PC-3 (cell line): ENCODE measurements around the gene ARHGEF11. TPM values are rescaled to one million over a fixed set of nuclear protein-coding genes. Genes with fewer than 3 reads are reported as not detected.

Experiments
- ATAC-seq: fragments of 200-7000 bp; cut with Tn5 transposase; 2 replicates; pipeline ENCODE4 v1.9.1; 2020; ENCODE audit warnings: mild to moderate bottlenecking, moderate library complexity
- BruUV-seq: library from RNA; stranded (reverse); fragments of 400-500 nt; replicated peaks from 2 replicates; lab custom pipeline; 2021; lab: Mats Ljungman, UMichigan
- CTCF ChIA-PET: fragments of 300-600 bp; sonication (Branson Sonifier 250); formaldehyde crosslinking; loops from one replicate; lab custom pipeline; 2022; ENCODE audit warnings: antibody characterized with exemption; lab: Charles Lee
- POLR2A ChIA-PET: fragments of 300-600 bp; sonication (Branson Sonifier 250); formaldehyde crosslinking; loops from one replicate; lab custom pipeline; 2022; ENCODE audit warnings: antibody characterized with exemption; ENCODE audit not compliant: unreplicated experiment; lab: Charles Lee
- DNase-seq: peaks from one replicate; pipeline ENCODE4 v3.0.0-alpha.2; 2015
- H2AFZ ChIP-seq: fragments of 300-600 bp; sonication (generic); 2 replicates; pipeline ENCODE4 v1.6.0; 2016; ENCODE audit warnings: antibody characterized with exemption, low read length
- H3F3A ChIP-seq: fragments of 300-600 bp; sonication (generic); one replicate; pipeline ENCODE4 v1.6.0; 2017; ENCODE audit warnings: antibody characterized with exemption, low read length, control low read depth, mild to moderate bottlenecking; ENCODE audit not compliant: unreplicated experiment
- H3K27ac ChIP-seq: fragments of 300-600 bp; sonication (generic); 2 replicates; pipeline ENCODE4 v1.5.1; 2016; ENCODE audit warnings: mild to moderate bottlenecking, low read length
- H3K27me3 ChIP-seq: fragments of 300-600 bp; sonication (generic); 2 replicates; pipeline ENCODE4 v1.6.1; 2016; ENCODE audit warnings: low read length, mixed read lengths
- H3K36me3 ChIP-seq: fragments of 300-600 bp; sonication (generic); 2 replicates; pipeline ENCODE4 v1.6.1; 2016; ENCODE audit warnings: low read depth, mixed run types, low read length, mixed read lengths
- H3K4me1 ChIP-seq: fragments of 300-600 bp; sonication (generic); 2 replicates; pipeline ENCODE4 v1.5.1; 2016; ENCODE audit warnings: low read length; ENCODE audit not compliant: insufficient read depth
- H3K4me2 ChIP-seq: fragments of 300-600 bp; sonication (generic); 2 replicates; pipeline ENCODE4 v1.6.0; 2016; ENCODE audit warnings: low read length
- H3K4me3 ChIP-seq: fragments of 300-600 bp; sonication (generic); 2 replicates; pipeline ENCODE4 v1.5.1; 2016; ENCODE audit warnings: mild to moderate bottlenecking, low read length, mixed read lengths
- H3K79me2 ChIP-seq: fragments of 300-600 bp; sonication (generic); 2 replicates; pipeline ENCODE4 v1.6.1; 2017; ENCODE audit warnings: low read length, mixed read lengths
- H3K9ac ChIP-seq: fragments of 300-600 bp; sonication (generic); 2 replicates; pipeline ENCODE4 v1.6.0; 2016; ENCODE audit warnings: mild to moderate bottlenecking, low read length
- H3K9me2 ChIP-seq: fragments of 300-600 bp; sonication (generic); replicated peaks from 2 replicates; pipeline ENCODE4 v1.6.1; 2016; ENCODE audit warnings: mixed run types, low read length, mixed read lengths
- H3K9me3 ChIP-seq: fragments of 300-600 bp; sonication (generic); 2 replicates; pipeline ENCODE4 v1.6.1; 2016; ENCODE audit warnings: low read length, mixed read lengths
- H4K20me1 ChIP-seq: fragments of 300-600 bp; sonication (generic); 2 replicates; pipeline ENCODE4 v1.6.1; 2016; ENCODE audit warnings: low read length, mixed read lengths
- EZH2 ChIP-seq: fragments of 300-600 bp; sonication (generic); IDR thresholded peaks from one replicate; pipeline ENCODE4 v1.6.1; 2017; ENCODE audit warnings: antibody characterized with exemption, mild to moderate bottlenecking, low read length; ENCODE audit not compliant: unreplicated experiment
- EZH2phosphoT487 ChIP-seq: fragments of 300-600 bp; sonication (generic); IDR thresholded peaks from 2 replicates; pipeline ENCODE4 v1.6.1; 2018; ENCODE audit warnings: mild to moderate bottlenecking, antibody characterized with exemption, low read length, borderline replicate concordance
- intact Hi-C: fragments of 100-400 bp; cut with micrococcal nuclease; formaldehyde crosslinking; loops from 2 replicates; pipeline ENCODE4 v1.9.0; 2023
- total RNA-seq: library from RNA; depleted of rRNA; stranded (reverse); fragments of >200 nt; gene quantifications from 2 replicates; pipeline ENCODE4 v1.2.3, GENCODE V29; 2014
- TF ChIP-seq, protein P1 (sequence below): fragments of 300-600 bp; sonication (generic); conservative IDR thresholded peaks from 2 replicates; pipeline ENCODE4 v1.5.1; 2017; ENCODE audit warnings: antibody characterized with exemption, low read depth, mild to moderate bottlenecking, low read length

Gene ARHGEF11
- total RNA-seq, 1 experiment from 2014 or later = 31.1 TPM

DNA sequence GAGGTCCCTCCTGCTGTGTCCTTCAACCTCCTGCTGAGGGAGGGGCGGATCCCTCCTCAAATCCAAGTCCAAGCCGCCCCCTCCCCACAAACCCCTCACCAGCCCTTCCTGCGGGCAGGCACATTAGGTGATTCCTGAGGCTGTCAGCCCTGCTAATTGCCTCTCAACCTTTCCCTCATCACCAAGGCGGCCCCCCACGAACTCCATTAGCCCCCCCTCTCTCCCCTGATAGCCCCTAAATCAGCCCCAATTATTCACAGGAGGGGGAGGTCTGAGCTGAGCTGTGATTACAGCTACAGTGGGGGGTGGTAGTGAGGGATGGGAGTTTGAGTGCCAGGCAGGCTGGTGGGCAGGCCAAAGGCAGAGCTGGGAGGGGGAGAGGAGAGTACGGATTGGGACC lies 157.8 kb downstream of the ARHGEF11 start:
- Histone ChIP-seq H3K9ac (no peak overlapping the region), H3K27me3 (no peaks in the 10 kb centered on the region), H3K27ac (no peak overlapping the region), H2AFZ (no peak overlapping the region), H3K4me3 (no peak overlapping the region), H3K36me3 (no peaks in the 10 kb centered on the region), H3K9me2 (no peaks in the 10 kb centered on the region), H3K9me3 (no peaks in the 10 kb centered on the region), H3K4me2 (no peak overlapping the region), H3F3A (no peaks in the 10 kb centered on the region), H3K79me2 (no peaks in the 10 kb centered on the region), H4K20me1 (no peaks in the 10 kb centered on the region), H3K4me1 (no peaks in the 10 kb centered on the region)
- ChIA-PET POLR2A (interaction anchor here (0.6 kb wide), 1 partner anchor 30 kb away, joined by 15 read pairs; no protein-coding TSS in a partner anchor), CTCF (no interaction called here)
- no TSS peak for BruUV-seq
- DNase-seq (no peak), ATAC-seq (no peak)
- intact Hi-C loops = no loop called here
- TF ChIP-seq EZH2phosphoT487 = no peak
- TF ChIP-seq EZH2 = no peak
- TF ChIP-seq, protein P1, sequence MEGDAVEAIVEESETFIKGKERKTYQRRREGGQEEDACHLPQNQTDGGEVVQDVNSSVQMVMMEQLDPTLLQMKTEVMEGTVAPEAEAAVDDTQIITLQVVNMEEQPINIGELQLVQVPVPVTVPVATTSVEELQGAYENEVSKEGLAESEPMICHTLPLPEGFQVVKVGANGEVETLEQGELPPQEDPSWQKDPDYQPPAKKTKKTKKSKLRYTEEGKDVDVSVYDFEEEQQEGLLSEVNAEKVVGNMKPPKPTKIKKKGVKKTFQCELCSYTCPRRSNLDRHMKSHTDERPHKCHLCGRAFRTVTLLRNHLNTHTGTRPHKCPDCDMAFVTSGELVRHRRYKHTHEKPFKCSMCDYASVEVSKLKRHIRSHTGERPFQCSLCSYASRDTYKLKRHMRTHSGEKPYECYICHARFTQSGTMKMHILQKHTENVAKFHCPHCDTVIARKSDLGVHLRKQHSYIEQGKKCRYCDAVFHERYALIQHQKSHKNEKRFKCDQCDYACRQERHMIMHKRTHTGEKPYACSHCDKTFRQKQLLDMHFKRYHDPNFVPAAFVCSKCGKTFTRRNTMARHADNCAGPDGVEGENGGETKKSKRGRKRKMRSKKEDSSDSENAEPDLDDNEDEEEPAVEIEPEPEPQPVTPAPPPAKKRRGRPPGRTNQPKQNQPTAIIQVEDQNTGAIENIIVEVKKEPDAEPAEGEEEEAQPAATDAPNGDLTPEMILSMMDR = no peak

DNA sequence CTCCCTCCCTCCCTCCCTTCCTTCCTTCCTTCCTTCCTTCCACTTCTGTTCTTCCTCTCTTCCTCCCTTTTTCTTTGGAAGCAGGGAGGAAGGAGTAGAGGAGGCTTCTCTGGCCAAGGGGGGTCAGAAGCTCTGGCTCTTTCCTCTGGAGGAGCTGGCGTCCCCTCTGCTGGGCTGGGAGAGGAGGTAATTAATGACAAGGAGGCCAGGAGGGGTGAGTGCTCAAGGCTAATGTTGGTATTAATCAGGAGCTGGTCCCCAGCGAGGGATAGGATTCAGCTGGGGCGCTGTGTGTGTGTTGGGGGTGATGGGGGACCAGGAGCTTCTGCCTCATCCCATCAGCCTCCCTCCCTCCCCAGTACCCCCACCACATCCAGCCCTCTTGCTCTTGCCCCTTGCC lies 158.2 kb downstream of the ARHGEF11 start:
- no TSS peak for BruUV-seq
- Histone ChIP-seq H3K4me2 (no peak overlapping the region), H3K27ac (no peak overlapping the region), H3K9me2 (no peaks in the 10 kb centered on the region), H4K20me1 (no peaks in the 10 kb centered on the region), H2AFZ (no peak overlapping the region), H3K27me3 (no peaks in the 10 kb centered on the region), H3K4me1 (no peaks in the 10 kb centered on the region), H3K4me3 (no peak overlapping the region), H3K79me2 (no peaks in the 10 kb centered on the region), H3F3A (no peaks in the 10 kb centered on the region), H3K9ac (no peak overlapping the region), H3K9me3 (no peaks in the 10 kb centered on the region), H3K36me3 (no peaks in the 10 kb centered on the region)
- ATAC-seq (no peak), DNase-seq (no peak)
- intact Hi-C loops = no loop called here
- ChIA-PET CTCF (no interaction called here), POLR2A (no interaction called here)
- TF ChIP-seq EZH2 (no peak), EZH2phosphoT487 (no peak)
- TF ChIP-seq, protein P1 = no peak

DNA sequence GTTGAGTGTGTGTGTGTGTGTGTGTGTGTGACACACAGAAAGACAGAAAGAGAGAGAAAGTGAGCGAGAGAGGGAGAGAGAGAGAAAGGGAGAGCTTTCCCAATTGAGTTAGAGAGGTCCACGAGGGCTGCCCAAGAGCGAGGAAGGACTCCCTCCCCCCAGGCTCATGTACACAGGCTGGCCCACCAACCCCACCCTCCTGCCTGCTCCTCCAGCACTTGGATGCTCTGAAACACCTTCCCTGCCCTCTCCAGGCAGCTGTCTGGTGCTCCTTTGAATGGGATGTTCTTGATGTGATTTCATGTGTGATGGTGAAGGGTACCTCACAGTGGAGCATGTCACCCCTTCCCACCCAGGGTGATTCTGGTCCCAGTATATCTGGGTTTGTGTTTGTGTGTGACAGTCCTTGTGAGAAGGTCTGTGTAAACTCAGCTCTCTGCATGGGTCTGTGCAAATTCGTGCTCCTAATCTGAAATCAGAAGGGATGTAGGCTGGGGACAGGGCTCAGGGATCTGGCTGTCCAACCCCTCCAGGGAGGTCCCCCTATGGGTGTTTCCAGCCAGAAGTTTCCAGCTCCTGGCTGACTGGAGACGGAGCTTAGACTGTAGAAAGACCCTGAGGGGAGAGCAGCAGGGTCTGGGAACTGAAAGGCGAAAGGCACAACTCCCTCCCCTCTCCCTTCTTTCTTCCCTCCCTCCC lies 158.8 kb downstream of the ARHGEF11 start:
- no peaks in the 10 kb centered on the region for H4K20me1 ChIP-seq
- ChIA-PET CTCF (interaction anchor here (0.6 kb wide), 1 partner anchor 197 kb away, joined by 6 read pairs; no protein-coding TSS in a partner anchor), POLR2A (no interaction called here)

More for the DNA sequence above, 158.8 kb downstream of the ARHGEF11 start:
- TF ChIP-seq, protein P1 = no peak
- TF ChIP-seq EZH2 (no peak), EZH2phosphoT487 (no peak)
- H3K9me3 ChIP-seq = no peaks in the 10 kb centered on the region
- no peak overlapping the region for H3K4me3 ChIP-seq
- H3K4me2 ChIP-seq = no peak overlapping the region
- no peaks in the 10 kb centered on the region for H3F3A ChIP-seq
- intact Hi-C loops = no loop called here
- no peak for ATAC-seq
- no TSS peak for BruUV-seq
- H3K27ac ChIP-seq = no peak overlapping the region
- H3K27me3 ChIP-seq = no peaks in the 10 kb centered on the region
- H3K79me2 ChIP-seq = no peaks in the 10 kb centered on the region
- H2AFZ ChIP-seq = no peak overlapping the region
- no peaks in the 10 kb centered on the region for H3K4me1 ChIP-seq
- H3K9me2 ChIP-seq = no peaks in the 10 kb centered on the region
- no peaks in the 10 kb centered on the region for H3K36me3 ChIP-seq
- no peak for DNase-seq
- no peak overlapping the region for H3K9ac ChIP-seq
